ENCODE data around the gene SP3.

DNA sequence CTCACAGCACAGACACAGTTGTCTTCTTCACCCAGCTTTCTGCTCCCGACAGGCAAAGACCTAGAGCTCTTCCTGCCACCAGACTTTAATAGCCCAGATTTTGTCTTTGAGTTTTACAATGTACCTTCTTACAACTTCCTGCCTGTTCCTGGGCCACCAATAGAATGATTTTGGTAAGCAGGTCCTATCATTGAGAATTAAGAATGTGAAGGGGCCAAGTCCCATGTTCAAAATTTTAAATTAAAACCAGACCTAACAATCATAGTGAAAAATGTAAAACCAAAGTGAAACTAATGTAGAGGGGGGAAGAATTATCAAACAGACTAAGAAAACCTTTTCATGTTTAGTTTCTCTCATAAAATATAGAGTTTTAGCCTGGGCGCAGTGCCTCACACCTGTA lies 72.8 kb downstream of the SP3 start:
- TF ChIP-seq SP1 (IDR thresholded peaks at IDR 0.05; ENCODE audit: low read depth, low read length), result no peak
- no peak for TF ChIP-seq EZH2 (IDR thresholded peaks at IDR 0.05; ENCODE audit: low read depth, low read length, severe bottlenecking)
- TF ChIP-seq, protein P1, sequence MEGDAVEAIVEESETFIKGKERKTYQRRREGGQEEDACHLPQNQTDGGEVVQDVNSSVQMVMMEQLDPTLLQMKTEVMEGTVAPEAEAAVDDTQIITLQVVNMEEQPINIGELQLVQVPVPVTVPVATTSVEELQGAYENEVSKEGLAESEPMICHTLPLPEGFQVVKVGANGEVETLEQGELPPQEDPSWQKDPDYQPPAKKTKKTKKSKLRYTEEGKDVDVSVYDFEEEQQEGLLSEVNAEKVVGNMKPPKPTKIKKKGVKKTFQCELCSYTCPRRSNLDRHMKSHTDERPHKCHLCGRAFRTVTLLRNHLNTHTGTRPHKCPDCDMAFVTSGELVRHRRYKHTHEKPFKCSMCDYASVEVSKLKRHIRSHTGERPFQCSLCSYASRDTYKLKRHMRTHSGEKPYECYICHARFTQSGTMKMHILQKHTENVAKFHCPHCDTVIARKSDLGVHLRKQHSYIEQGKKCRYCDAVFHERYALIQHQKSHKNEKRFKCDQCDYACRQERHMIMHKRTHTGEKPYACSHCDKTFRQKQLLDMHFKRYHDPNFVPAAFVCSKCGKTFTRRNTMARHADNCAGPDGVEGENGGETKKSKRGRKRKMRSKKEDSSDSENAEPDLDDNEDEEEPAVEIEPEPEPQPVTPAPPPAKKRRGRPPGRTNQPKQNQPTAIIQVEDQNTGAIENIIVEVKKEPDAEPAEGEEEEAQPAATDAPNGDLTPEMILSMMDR (IDR thresholded peaks at IDR 0.05; ENCODE audit: control extremely low read depth in 1 of 3, insufficient read depth in 1 of 3, low read depth in 1 of 3, low read length in 3 of 3), result no peak
- TF ChIP-seq TAF7 (optimal IDR thresholded peaks at IDR 0.05; ENCODE audit: borderline replicate concordance, low read depth, low read length), result no peak
- no peak for TF ChIP-seq TCF12 (IDR thresholded peaks at IDR 0.05; ENCODE audit: low read depth, low read length)
- TF ChIP-seq EP300 (IDR thresholded peaks at IDR 0.05; ENCODE audit: borderline replicate concordance in 1 of 2, low read depth in 2 of 2, low read length in 2 of 2), result no peak
- no peak for TF ChIP-seq RXRA (IDR thresholded peaks at IDR 0.05; ENCODE audit: insufficient read depth, low read depth, low read length)
- TF ChIP-seq POLR2AphosphoS5 (IDR thresholded peaks at IDR 0.05; ENCODE audit: low read depth, low read length), result no peak
- no peak for TF ChIP-seq POLR2A (IDR thresholded peaks at IDR 0.05; ENCODE audit: control extremely low read depth in 1 of 2, low read depth in 2 of 2, low read length in 2 of 2)
- no peak for TF ChIP-seq RAD21 (IDR thresholded peaks at IDR 0.05 in 1 of 2, conservative IDR thresholded peaks at IDR 0.05 in 1 of 2; ENCODE audit: low read depth in 2 of 2, low read length in 2 of 2)
- TF ChIP-seq, protein P2, sequence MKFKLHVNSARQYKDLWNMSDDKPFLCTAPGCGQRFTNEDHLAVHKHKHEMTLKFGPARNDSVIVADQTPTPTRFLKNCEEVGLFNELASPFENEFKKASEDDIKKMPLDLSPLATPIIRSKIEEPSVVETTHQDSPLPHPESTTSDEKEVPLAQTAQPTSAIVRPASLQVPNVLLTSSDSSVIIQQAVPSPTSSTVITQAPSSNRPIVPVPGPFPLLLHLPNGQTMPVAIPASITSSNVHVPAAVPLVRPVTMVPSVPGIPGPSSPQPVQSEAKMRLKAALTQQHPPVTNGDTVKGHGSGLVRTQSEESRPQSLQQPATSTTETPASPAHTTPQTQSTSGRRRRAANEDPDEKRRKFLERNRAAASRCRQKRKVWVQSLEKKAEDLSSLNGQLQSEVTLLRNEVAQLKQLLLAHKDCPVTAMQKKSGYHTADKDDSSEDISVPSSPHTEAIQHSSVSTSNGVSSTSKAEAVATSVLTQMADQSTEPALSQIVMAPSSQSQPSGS (IDR thresholded peaks at IDR 0.05; ENCODE audit: low read length), result no peak

Data from H1 (cell line).